Endodermal cell (in vitro differentiated cells): Measurements from ENCODE around the gene ZNF480. TPM values are rescaled to one million over a fixed set of nuclear protein-coding genes. Genes with fewer than 3 reads are reported as not detected.
"Not testable (repeated sequence)": the region's sequence is repeated elsewhere in the genome, so short reads cannot be mapped to it uniquely, and the experiment has no call there.

Source experiments
- DNase-seq: peaks from one replicate; pipeline ENCODE4 v3.0.0-alpha.2; 2017
- H3K27ac ChIP-seq: 2 replicates; pipeline ENCODE4 v1.5.1; 2013; ENCODE audit warnings: mild to moderate bottlenecking, low read depth, low read length, moderate library complexity
- H3K27me3 ChIP-seq: 2 replicates; pipeline ENCODE4 v1.6.1; 2013; ENCODE audit warnings: mild to moderate bottlenecking, low read length, moderate library complexity; ENCODE audit not compliant: insufficient read depth, control insufficient read depth, poor library complexity, severe bottlenecking
- H3K36me3 ChIP-seq: 2 replicates; pipeline ENCODE4 v1.7.0; 2013; ENCODE audit warnings: mild to moderate bottlenecking, low read length, moderate library complexity; ENCODE audit not compliant: control insufficient read depth, insufficient read depth
- H3K4me1 ChIP-seq: one replicate; pipeline ENCODE4 v1.7.0; 2013; ENCODE audit warnings: low read length; ENCODE audit not compliant: control insufficient read depth, insufficient read depth
- H3K4me3 ChIP-seq: 2 replicates; pipeline ENCODE4 v1.5.1; 2013; ENCODE audit warnings: mild to moderate bottlenecking, low read length, moderate library complexity
- H3K9ac ChIP-seq: 2 replicates; pipeline ENCODE4 v1.6.1; 2013; ENCODE audit warnings: mild to moderate bottlenecking, low read length, moderate library complexity; ENCODE audit not compliant: poor library complexity, severe bottlenecking; ENCODE audit errors: extremely low read depth
- H3K9me3 ChIP-seq: 2 replicates; pipeline ENCODE4 v1.6.1; 2013; ENCODE audit warnings: mild to moderate bottlenecking, low read length, moderate library complexity; ENCODE audit not compliant: control insufficient read depth
- H3K27ac Mint-ChIP-seq: 2 replicates; pipeline ENCODE4 v1.8.0; 2020; ENCODE audit warnings: mixed read lengths
- H3K27me3 Mint-ChIP-seq: 2 replicates; pipeline ENCODE4 v1.8.0; 2021; ENCODE audit warnings: mild to moderate bottlenecking, mixed read lengths; ENCODE audit not compliant: insufficient read depth
- H3K36me3 Mint-ChIP-seq: 2 replicates; pipeline ENCODE4 v1.8.0; 2020; ENCODE audit warnings: low read depth, mixed read lengths
- H3K4me1 Mint-ChIP-seq: 2 replicates; pipeline ENCODE4 v1.8.0; 2020; ENCODE audit warnings: mixed read lengths
- H3K4me3 Mint-ChIP-seq: 2 replicates; pipeline ENCODE4 v1.8.0; 2020; ENCODE audit warnings: mild to moderate bottlenecking, moderate library complexity, mixed read lengths
- H3K9me3 Mint-ChIP-seq: 2 replicates; pipeline ENCODE4 v1.8.0; 2020; ENCODE audit warnings: mild to moderate bottlenecking, mixed read lengths
- WGBS, 2 experiments: methylation state at CpG; one replicate each; pipeline versions ENCODE4 v1.1.5 to v1.1.7; 2013; ENCODE audit warnings: missing lambda C conversion rate in 2 of 2, mixed read lengths in 1 of 2; ENCODE audit not compliant: insufficient coverage in 1 of 2, insufficient read length in 1 of 2; 5-methylcytosine and 5-hydroxymethylcytosine counted together
- total RNA-seq, 2 donors: library from RNA; stranded (reverse); fragmentation: NEBNext Ultra II Directional in 1 of 2; extraction: Animal tissue kit (Norgen Biotek cat#: 25700) in 1 of 2; gene quantifications; 2 replicates in 1 of 2; 3 replicates in 1 of 2; pipeline ENCODE4 v1.2.1, GENCODE V29; 2021
- TF ChIP-seq, protein P1 (sequence below): fragments of 200-600 bp; sonication (generic); conservative IDR thresholded peaks from 2 replicates; pipeline ENCODE4 v1.5.0; 2021; ENCODE audit warnings: antibody characterized with exemption, mild to moderate bottlenecking

The ZNF480 gene
- total RNA-seq, 2 donors from 2014 or later, result 31.1 to 38.5 TPM

DNA sequence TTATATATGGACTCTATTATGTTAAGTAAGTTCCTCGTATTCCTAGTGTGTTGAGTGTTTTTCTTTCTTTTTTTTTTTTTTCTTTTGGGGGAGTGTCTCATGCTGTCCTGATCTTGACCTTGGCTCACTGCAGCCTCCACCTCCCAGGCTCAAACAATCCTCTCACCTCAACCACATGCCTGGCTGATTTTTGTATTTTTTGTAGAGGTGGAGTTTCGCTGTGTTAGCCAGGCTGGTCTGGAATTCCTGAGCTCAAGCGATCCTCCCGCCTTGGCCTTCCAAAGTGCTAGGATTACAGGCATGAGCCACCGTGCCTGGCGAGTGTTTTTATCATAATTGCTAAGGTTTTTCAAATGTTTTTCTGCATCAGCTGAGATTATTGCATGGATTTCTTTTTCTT lies 10.7 kb upstream of the ZNF480 start:
- Histone ChIP-seq H3K27ac (no peak overlapping the region), H3K27me3 (no peaks in the 10 kb centered on the region), H3K9me3 (peaks cover 42% of the 10 kb centered on the region), H3K4me1 (no peaks in the 10 kb centered on the region), H3K36me3 (peaks cover 82% of the 10 kb centered on the region), H3K9ac (no peak overlapping the region), H3K4me3 (no peak overlapping the region)
- TF ChIP-seq, protein P1, sequence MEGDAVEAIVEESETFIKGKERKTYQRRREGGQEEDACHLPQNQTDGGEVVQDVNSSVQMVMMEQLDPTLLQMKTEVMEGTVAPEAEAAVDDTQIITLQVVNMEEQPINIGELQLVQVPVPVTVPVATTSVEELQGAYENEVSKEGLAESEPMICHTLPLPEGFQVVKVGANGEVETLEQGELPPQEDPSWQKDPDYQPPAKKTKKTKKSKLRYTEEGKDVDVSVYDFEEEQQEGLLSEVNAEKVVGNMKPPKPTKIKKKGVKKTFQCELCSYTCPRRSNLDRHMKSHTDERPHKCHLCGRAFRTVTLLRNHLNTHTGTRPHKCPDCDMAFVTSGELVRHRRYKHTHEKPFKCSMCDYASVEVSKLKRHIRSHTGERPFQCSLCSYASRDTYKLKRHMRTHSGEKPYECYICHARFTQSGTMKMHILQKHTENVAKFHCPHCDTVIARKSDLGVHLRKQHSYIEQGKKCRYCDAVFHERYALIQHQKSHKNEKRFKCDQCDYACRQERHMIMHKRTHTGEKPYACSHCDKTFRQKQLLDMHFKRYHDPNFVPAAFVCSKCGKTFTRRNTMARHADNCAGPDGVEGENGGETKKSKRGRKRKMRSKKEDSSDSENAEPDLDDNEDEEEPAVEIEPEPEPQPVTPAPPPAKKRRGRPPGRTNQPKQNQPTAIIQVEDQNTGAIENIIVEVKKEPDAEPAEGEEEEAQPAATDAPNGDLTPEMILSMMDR, result no peak
- H3K9me3 Mint-ChIP-seq, result peaks cover 3% of the 10 kb centered on the region
- no peaks in the 10 kb centered on the region for H3K4me1 Mint-ChIP-seq
- DNase-seq, result no peak
- H3K27me3 Mint-ChIP-seq, result no peaks in the 10 kb centered on the region
- peaks cover 78% of the 10 kb centered on the region for H3K36me3 Mint-ChIP-seq
- H3K4me3 Mint-ChIP-seq, result no peak overlapping the region
- no peak overlapping the region for H3K27ac Mint-ChIP-seq
- 85 to 98% methylated on average over 5 of the region's 6 CpGs for WGBS, 2 experiments

DNA sequence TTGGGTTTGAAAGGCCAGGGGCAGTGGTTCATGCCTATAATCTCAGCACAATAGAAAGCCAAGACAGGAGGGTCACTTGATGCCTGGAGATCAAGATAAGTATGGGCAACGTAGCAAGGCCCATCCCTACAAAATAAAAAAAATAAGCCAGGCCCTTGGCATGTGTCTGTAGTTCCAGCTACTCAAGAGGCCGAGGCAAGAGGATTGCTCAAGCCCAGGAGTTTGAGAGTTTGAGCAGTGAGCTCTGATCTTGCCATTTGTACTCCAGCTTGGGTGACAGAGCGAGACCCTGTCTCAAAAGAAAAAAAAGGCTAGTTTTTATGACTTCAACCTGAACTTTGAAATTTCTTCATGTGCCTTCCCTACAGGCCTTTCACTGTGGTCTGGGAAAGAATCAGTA lies 5.2 kb upstream of the ZNF480 start:
- no peak overlapping the region for H3K27ac Mint-ChIP-seq
- H3K4me3 Mint-ChIP-seq, result no peak overlapping the region
- TF ChIP-seq, protein P1, result no peak
- peaks cover 10% of the 10 kb centered on the region for H3K9me3 Mint-ChIP-seq
- DNase-seq, result no peak
- peaks cover 39% of the 10 kb centered on the region for H3K9me3 ChIP-seq
- peaks cover 61% of the 10 kb centered on the region for H3K36me3 ChIP-seq
- H3K27me3 Mint-ChIP-seq, result no peaks in the 10 kb centered on the region
- H3K4me1 Mint-ChIP-seq, result no peaks in the 10 kb centered on the region
- H3K4me3 ChIP-seq, result no peak overlapping the region
- H3K9ac ChIP-seq, result no peak overlapping the region
- H3K27ac ChIP-seq, result no peak overlapping the region
- no peaks in the 10 kb centered on the region for H3K27me3 ChIP-seq
- H3K36me3 Mint-ChIP-seq, result peaks cover 59% of the 10 kb centered on the region
- no peaks in the 10 kb centered on the region for H3K4me1 ChIP-seq
- WGBS, 2 experiments, result 80 to 93% methylated on average over 3 of the region's 3 CpGs

GRCh38 chr19:52292946-52293345 lies 4.0 kb upstream of the ZNF480 start:
- Histone ChIP-seq H3K36me3 (peaks cover 51% of the 10 kb centered on the region), H3K9me3 (peaks cover 31% of the 10 kb centered on the region)
- not testable (repeated sequence) for H3K4me1 Mint-ChIP-seq, H3K27ac ChIP-seq, H3K4me3 Mint-ChIP-seq, H3K9ac ChIP-seq, H3K27ac Mint-ChIP-seq, H3K27me3 Mint-ChIP-seq, H3K27me3 ChIP-seq, H3K4me1 ChIP-seq, H3K4me3 ChIP-seq, DNase-seq
- Mint-ChIP-seq H3K36me3 (peaks cover 54% of the 10 kb centered on the region), H3K9me3 (peaks cover 11% of the 10 kb centered on the region)
- 86 to 100% methylated on average over 2 to 6 of the region's 6 CpGs for WGBS, 2 experiments

DNA sequence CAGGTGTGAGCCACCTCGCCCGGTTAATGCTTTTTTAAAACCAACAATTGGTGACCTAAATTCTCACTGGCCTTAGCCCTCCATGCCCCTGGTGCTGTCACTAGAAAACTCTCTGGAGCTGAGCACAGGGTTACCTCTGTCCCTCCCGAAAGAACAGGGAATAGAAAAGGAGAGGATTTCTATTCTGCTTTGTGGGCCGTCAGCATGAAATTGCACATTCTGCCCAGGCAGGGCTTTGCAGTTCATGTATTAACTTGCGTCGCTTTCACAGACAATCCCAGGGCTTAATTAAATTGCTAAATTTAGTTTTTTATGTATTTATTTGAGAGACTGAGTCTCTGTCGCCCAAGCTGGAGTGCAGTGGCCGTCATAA lies 583 bp upstream of the ZNF480 start:
- peaks cover 61% of the 10 kb centered on the region for H3K36me3 Mint-ChIP-seq
- peaks cover 35% of the 10 kb centered on the region for H3K9me3 Mint-ChIP-seq
- no peak overlapping the region for H3K27ac Mint-ChIP-seq
- Histone ChIP-seq H3K4me3 (peak overlapping the region; percentile 80), H3K36me3 (peaks cover 45% of the 10 kb centered on the region), H3K9ac (no peak overlapping the region), H3K27ac (no peak overlapping the region), H3K9me3 (peaks cover 31% of the 10 kb centered on the region), H3K4me1 (no peaks in the 10 kb centered on the region), H3K27me3 (no peaks in the 10 kb centered on the region)
- 46 to 58% methylated on average over 8 of the region's 8 CpGs for WGBS, 2 experiments
- peaks cover 6% of the 10 kb centered on the region for H3K4me1 Mint-ChIP-seq
- TF ChIP-seq, protein P1, result no peak
- H3K4me3 Mint-ChIP-seq, result peak overlapping the region; percentile 92
- no peak for DNase-seq
- no peaks in the 10 kb centered on the region for H3K27me3 Mint-ChIP-seq
